ENCODE results near the gene MVB12B. TPM values are rescaled to one million over a fixed set of nuclear protein-coding genes. Genes with fewer than 3 reads are reported as not detected.

MVB12B gene
- total and polyA plus RNA-seq, 7 donors = 1.5 to 25.6 (median 11.6) TPM

GRCh38 chr9:126309427-126310189, 17.0 kb upstream of the MVB12B start:
- H3K4me3 ChIP-seq = no peak overlapping the region
- intact Hi-C loops (cut with DNase I) = no loop called here
- H3K27ac ChIP-seq = no peak overlapping the region
- ATAC-seq (no peak), DNase-seq (no peak)
- 57 to 67% (median 65%) methylated on average over 8 of the region's 8 CpGs for WGBS, 3 donors
- no peak for TF ChIP-seq CTCF (IDR thresholded peaks at IDR 0.05)
- no peaks in the 10 kb centered on the region for H3K9me3 ChIP-seq
- no peaks in the 10 kb centered on the region for H3K4me1 ChIP-seq
- H3K36me3 ChIP-seq (ENCODE audit: insufficient read depth in 1 of 2, low read depth in 1 of 2) = no peaks in the 10 kb centered on the region
- H3K27me3 ChIP-seq (ENCODE audit: insufficient read depth in 3 of 3, low read length in 2 of 3) = no peaks in the 10 kb centered on the region

GRCh38 chr9:126312584-126313551, 13.8 kb upstream of the MVB12B start:
- TF ChIP-seq CTCF (IDR thresholded peaks at IDR 0.05) = no peak
- ATAC-seq (no peak), DNase-seq (no peak)
- Histone ChIP-seq H3K36me3 (ENCODE audit: insufficient read depth in 1 of 2, low read depth in 1 of 2) (no peaks in the 10 kb centered on the region), H3K4me3 (no peak overlapping the region), H3K27ac (no peak overlapping the region), H3K9me3 (no peaks in the 10 kb centered on the region), H3K4me1 (no peaks in the 10 kb centered on the region), H3K27me3 (ENCODE audit: insufficient read depth in 3 of 3, low read length in 2 of 3) (no peaks in the 10 kb centered on the region)
- intact Hi-C loops (cut with DNase I) = no loop called here
- 89 to 93% (median 91%) methylated on average over 5 of the region's 5 CpGs for WGBS, 3 donors

GRCh38 chr9:126316085-126316655, 10.5 kb upstream of the MVB12B start:
- no peak for ATAC-seq
- Histone ChIP-seq H3K4me1 (no peaks in the 10 kb centered on the region), H3K27me3 (ENCODE audit: insufficient read depth in 3 of 3, low read length in 2 of 3) (no peaks in the 10 kb centered on the region), H3K36me3 (ENCODE audit: insufficient read depth in 1 of 2, low read depth in 1 of 2) (no peaks in the 10 kb centered on the region), H3K9me3 (no peaks in the 10 kb centered on the region), H3K27ac (no peak overlapping the region), H3K4me3 (no peak overlapping the region)
- WGBS, 3 donors = 92 to 95% (median 94%) methylated on average over 3 of the region's 3 CpGs
- intact Hi-C loops (cut with DNase I) = loop anchor here (2.0 to 5.0 kb wide), 2 partner anchors 83 to 176 kb away; no protein-coding TSS in a partner anchor
- DNase-seq = no peak
- TF ChIP-seq CTCF (IDR thresholded peaks at IDR 0.05) = no peak

- WGBS, 3 donors = 72 to 87% (median 80%) methylated on average over 4 of the region's 4 CpGs
- Histone ChIP-seq H3K9me3 (no peaks in the 10 kb centered on the region), H3K27me3 (ENCODE audit: insufficient read depth in 3 of 3, low read length in 2 of 3) (no peaks in the 10 kb centered on the region), H3K4me1 (no peaks in the 10 kb centered on the region), H3K4me3 (no peak overlapping the region), H3K27ac (no peak overlapping the region), H3K36me3 (ENCODE audit: insufficient read depth in 1 of 2, low read depth in 1 of 2) (no peaks in the 10 kb centered on the region)
- intact Hi-C loops (cut with DNase I) = loop anchor here (2.0 to 5.0 kb wide), 2 partner anchors 81 to 175 kb away; no protein-coding TSS in a partner anchor
- peak; percentile 62 for TF ChIP-seq CTCF (IDR thresholded peaks at IDR 0.05)
- ATAC-seq (peak; percentile 81 to 96 (median 88)), DNase-seq (peak in 1 of 2 donors; percentile 65)
These were observed 9.1 kb upstream of the MVB12B start for GRCh38 chr9:126317513-126317912.

Measured in psoas muscle (tissue), 8 donors.